Measurements from ENCODE around the gene SLX4IP. TPM values are rescaled to one million over a fixed set of nuclear protein-coding genes. Genes with fewer than 3 reads are reported as not detected.

The SLX4IP gene
- total RNA-seq, 4 donors from 2014 or later = 3.4 to 6.3 (median 3.9) TPM

- Histone ChIP-seq H3K27me3 (no peaks in the 10 kb centered on the region), H3K27ac (no peak overlapping the region), H3K4me1 (peaks cover 6 to 13% (median 7%) of the 10 kb centered on the region in 3 donors), H3K9me3 (no peaks in the 10 kb centered on the region), H3K36me3 (no peaks in the 10 kb centered on the region), H3K4me3 (no peak overlapping the region)
- intact Hi-C loops (cut with DNase I) = loop anchor here (5.0 kb wide), 1 partner anchor 69 kb away; no protein-coding TSS in a partner anchor
- TF ChIP-seq POLR2A (IDR thresholded peaks at IDR 0.05) = no peak
- TF ChIP-seq CTCF (IDR thresholded peaks at IDR 0.05) = no peak
- WGBS, 2 donors = 81 to 90% methylated on average over 1 of the region's 1 CpG
- DNase-seq = no peak
These were observed 43.1 kb downstream of the SLX4IP start for GRCh38 chr20:10478205-10478604.

- no peak overlapping the region for H3K4me3 ChIP-seq
- intact Hi-C loops (cut with DNase I) = loop anchor here (5.0 kb wide), 1 partner anchor 68 kb away; no protein-coding TSS in a partner anchor
- WGBS, 2 donors = 77 to 89% methylated on average over 2 to 4 of the region's 4 CpGs
- H3K9me3 ChIP-seq = no peaks in the 10 kb centered on the region
- H3K36me3 ChIP-seq = no peaks in the 10 kb centered on the region
- peaks cover 6 to 12% (median 7%) of the 10 kb centered on the region in 3 donors for H3K4me1 ChIP-seq
- H3K27ac ChIP-seq = no peak overlapping the region
- TF ChIP-seq CTCF (IDR thresholded peaks at IDR 0.05) = no peak
- TF ChIP-seq POLR2A (IDR thresholded peaks at IDR 0.05) = no peak
- no peak for DNase-seq
- H3K27me3 ChIP-seq = no peaks in the 10 kb centered on the region
These were observed 43.8 kb downstream of the SLX4IP start for GRCh38 chr20:10478930-10479329.

GRCh38 chr20:10481676-10482075 is 46.6 kb downstream of the SLX4IP start:
- intact Hi-C loops (cut with DNase I) = no loop called here
- no peak for TF ChIP-seq CTCF (IDR thresholded peaks at IDR 0.05)
- TF ChIP-seq POLR2A (IDR thresholded peaks at IDR 0.05) = no peak
- H3K9me3 ChIP-seq = no peaks in the 10 kb centered on the region
- no peak overlapping the region for H3K4me3 ChIP-seq
- H3K27me3 ChIP-seq = no peaks in the 10 kb centered on the region
- DNase-seq = no peak
- H3K36me3 ChIP-seq = no peaks in the 10 kb centered on the region
- H3K27ac ChIP-seq = no peak overlapping the region
- WGBS, 2 donors = 69 to 81% methylated on average over 5 of the region's 5 CpGs
- H3K4me1 ChIP-seq = peaks cover 0 to 5% (median 0%) of the 10 kb centered on the region in 3 donors

- no peak for DNase-seq
- peaks cover 0 to 26% (median 0%) of the 10 kb centered on the region in 3 donors for H3K4me1 ChIP-seq
- TF ChIP-seq CTCF (IDR thresholded peaks at IDR 0.05) (no peak), POLR2A (IDR thresholded peaks at IDR 0.05) (no peak)
- intact Hi-C loops (cut with DNase I) = no loop called here
- no peaks in the 10 kb centered on the region for H3K36me3 ChIP-seq
- H3K27me3 ChIP-seq = no peaks in the 10 kb centered on the region
- 86 to 88% methylated on average over 2 of the region's 2 CpGs for WGBS, 2 donors
- no peak overlapping the region for H3K4me3 ChIP-seq
- no peak overlapping the region for H3K27ac ChIP-seq
- no peaks in the 10 kb centered on the region for H3K9me3 ChIP-seq
These were observed 48.6 kb downstream of the SLX4IP start for GRCh38 chr20:10483691-10484090.

- H3K9me3 ChIP-seq = no peaks in the 10 kb centered on the region
- no peaks in the 10 kb centered on the region for H3K27me3 ChIP-seq
- peak overlapping the region; percentile 12 to 80 (median 46) for H3K27ac ChIP-seq
- no peak for TF ChIP-seq CTCF (IDR thresholded peaks at IDR 0.05)
- no peak for TF ChIP-seq POLR2A (IDR thresholded peaks at IDR 0.05)
- no peak for DNase-seq
- no peaks in the 10 kb centered on the region for H3K36me3 ChIP-seq
- intact Hi-C loops (cut with DNase I) = no loop called here
- WGBS, 2 donors = 75 to 86% methylated on average over 7 of the region's 7 CpGs
- H3K4me3 ChIP-seq = no peak overlapping the region
- peaks cover 0 to 53% (median 3%) of the 10 kb centered on the region in 3 donors for H3K4me1 ChIP-seq
These were observed 52.3 kb downstream of the SLX4IP start for GRCh38 chr20:10487142-10488136.

Data from esophagus squamous epithelium (tissue), 5 donors.